Measurements from ENCODE around the gene DOCK8. TPM values are rescaled to one million over a fixed set of nuclear protein-coding genes. Genes with fewer than 3 reads are reported as not detected.

The DOCK8 gene
- total RNA-seq, 1 experiment from 2014 or later: 15.2 TPM

DNA sequence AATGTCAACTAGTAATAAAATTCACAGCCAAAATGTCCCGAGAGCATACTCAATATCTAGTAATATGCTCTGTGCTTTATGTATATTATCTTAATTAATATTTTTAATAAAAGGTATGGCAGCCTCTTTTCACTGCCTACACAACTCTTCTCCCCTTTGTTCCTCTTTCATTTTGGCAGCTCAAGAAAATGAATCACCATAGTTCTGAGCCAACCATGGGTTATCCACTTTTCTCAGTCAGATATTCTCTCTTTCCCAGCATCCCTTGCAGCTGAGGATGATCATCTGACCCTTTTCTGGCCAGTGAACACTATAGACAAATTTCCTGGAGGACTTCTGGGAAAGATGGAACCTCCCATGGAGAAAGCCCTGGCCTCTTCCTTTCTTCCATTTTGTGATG is 8.2 kb upstream of the DOCK8 start:
- intact Hi-C loops (cut with micrococcal nuclease; ENCODE audit: unreplicated experiment): no loop called here
- DNase-seq: no peak
- H3K4me3 ChIP-seq (ENCODE audit: low read depth, low read length): no peak overlapping the region
- Mint-ChIP-seq H3K4me1 (ENCODE audit: low read depth, unreplicated experiment) (no peaks in the 10 kb centered on the region), H3K27me3 (ENCODE audit: insufficient read depth, unreplicated experiment) (no peaks in the 10 kb centered on the region), H3K9me3 (ENCODE audit: unreplicated experiment) (no peaks in the 10 kb centered on the region), H3K36me3 (ENCODE audit: insufficient read depth, unreplicated experiment) (no peaks in the 10 kb centered on the region), H3K27ac (ENCODE audit: unreplicated experiment) (no peak overlapping the region), H3K4me3 (ENCODE audit: unreplicated experiment) (no peak overlapping the region)
- no peaks in the 10 kb centered on the region for H3K9me3 ChIP-seq
- no peaks in the 10 kb centered on the region for H3K36me3 ChIP-seq (ENCODE audit: control insufficient read depth, insufficient read depth, low read length)
- POLR2A ChIA-PET: no interaction called here
- no TSS peak for BruUV-seq (replicated peaks)
- CTCF ChIA-PET: no interaction called here
- no peaks in the 10 kb centered on the region for H3K27me3 ChIP-seq (replicated peaks; ENCODE audit: control insufficient read depth, insufficient read depth, low read length)
- TF ChIP-seq, protein P1, sequence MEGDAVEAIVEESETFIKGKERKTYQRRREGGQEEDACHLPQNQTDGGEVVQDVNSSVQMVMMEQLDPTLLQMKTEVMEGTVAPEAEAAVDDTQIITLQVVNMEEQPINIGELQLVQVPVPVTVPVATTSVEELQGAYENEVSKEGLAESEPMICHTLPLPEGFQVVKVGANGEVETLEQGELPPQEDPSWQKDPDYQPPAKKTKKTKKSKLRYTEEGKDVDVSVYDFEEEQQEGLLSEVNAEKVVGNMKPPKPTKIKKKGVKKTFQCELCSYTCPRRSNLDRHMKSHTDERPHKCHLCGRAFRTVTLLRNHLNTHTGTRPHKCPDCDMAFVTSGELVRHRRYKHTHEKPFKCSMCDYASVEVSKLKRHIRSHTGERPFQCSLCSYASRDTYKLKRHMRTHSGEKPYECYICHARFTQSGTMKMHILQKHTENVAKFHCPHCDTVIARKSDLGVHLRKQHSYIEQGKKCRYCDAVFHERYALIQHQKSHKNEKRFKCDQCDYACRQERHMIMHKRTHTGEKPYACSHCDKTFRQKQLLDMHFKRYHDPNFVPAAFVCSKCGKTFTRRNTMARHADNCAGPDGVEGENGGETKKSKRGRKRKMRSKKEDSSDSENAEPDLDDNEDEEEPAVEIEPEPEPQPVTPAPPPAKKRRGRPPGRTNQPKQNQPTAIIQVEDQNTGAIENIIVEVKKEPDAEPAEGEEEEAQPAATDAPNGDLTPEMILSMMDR (IDR thresholded peaks at IDR 0.05; ENCODE audit: insufficient read depth in 1 of 2, low read depth in 1 of 2, low read length in 1 of 2, severe bottlenecking in 1 of 2, unreplicated experiment in 1 of 2): no peak
- H3K4me1 ChIP-seq: no peaks in the 10 kb centered on the region

DNA sequence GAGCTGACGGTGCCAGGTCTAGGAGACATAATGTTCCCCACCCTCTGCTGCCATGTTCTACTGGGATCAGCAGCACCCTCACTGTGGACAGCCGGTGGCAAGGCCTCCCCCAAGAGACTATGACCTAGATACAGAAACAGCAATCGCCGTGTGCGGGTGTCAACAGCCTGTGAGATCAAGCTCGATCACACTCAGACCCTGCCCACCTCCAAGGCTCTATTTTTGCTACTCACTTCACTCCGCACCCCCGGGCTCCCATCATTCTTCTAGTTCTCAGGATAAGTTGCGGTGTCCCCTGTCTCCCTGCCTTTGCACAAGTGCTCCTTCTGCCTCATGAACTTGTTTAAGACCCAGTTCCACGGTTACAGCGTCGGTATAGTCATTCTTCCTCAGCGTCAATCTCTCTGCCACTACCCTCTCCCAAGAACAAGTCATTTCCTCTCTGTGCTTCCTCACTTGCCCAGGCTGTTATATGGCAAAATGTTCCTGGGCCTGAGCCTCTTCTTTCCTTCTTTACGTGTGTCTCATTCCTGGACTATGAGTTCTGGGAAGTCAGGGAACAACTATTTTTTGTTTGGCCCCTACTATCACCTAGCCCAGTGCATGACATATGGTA is 5.4 kb upstream of the DOCK8 start:
- TF ChIP-seq, protein P1 (IDR thresholded peaks at IDR 0.05; ENCODE audit: insufficient read depth in 1 of 2, low read depth in 1 of 2, low read length in 1 of 2, severe bottlenecking in 1 of 2, unreplicated experiment in 1 of 2): no peak
- no peaks in the 10 kb centered on the region for H3K4me1 ChIP-seq
- CTCF ChIA-PET: no interaction called here
- Mint-ChIP-seq H3K36me3 (ENCODE audit: insufficient read depth, unreplicated experiment) (no peaks in the 10 kb centered on the region), H3K27ac (ENCODE audit: unreplicated experiment) (no peak overlapping the region), H3K27me3 (ENCODE audit: insufficient read depth, unreplicated experiment) (no peaks in the 10 kb centered on the region), H3K4me1 (ENCODE audit: low read depth, unreplicated experiment) (no peaks in the 10 kb centered on the region), H3K9me3 (ENCODE audit: unreplicated experiment) (no peaks in the 10 kb centered on the region), H3K4me3 (ENCODE audit: unreplicated experiment) (no peak overlapping the region)
- no peak for DNase-seq
- no peaks in the 10 kb centered on the region for H3K9me3 ChIP-seq
- no peak overlapping the region for H3K4me3 ChIP-seq (ENCODE audit: low read depth, low read length)
- no TSS peak for BruUV-seq (replicated peaks)
- no peaks in the 10 kb centered on the region for H3K27me3 ChIP-seq (replicated peaks; ENCODE audit: control insufficient read depth, insufficient read depth, low read length)
- POLR2A ChIA-PET: no interaction called here
- no peaks in the 10 kb centered on the region for H3K36me3 ChIP-seq (ENCODE audit: control insufficient read depth, insufficient read depth, low read length)
- intact Hi-C loops (cut with micrococcal nuclease; ENCODE audit: unreplicated experiment): no loop called here

DNA sequence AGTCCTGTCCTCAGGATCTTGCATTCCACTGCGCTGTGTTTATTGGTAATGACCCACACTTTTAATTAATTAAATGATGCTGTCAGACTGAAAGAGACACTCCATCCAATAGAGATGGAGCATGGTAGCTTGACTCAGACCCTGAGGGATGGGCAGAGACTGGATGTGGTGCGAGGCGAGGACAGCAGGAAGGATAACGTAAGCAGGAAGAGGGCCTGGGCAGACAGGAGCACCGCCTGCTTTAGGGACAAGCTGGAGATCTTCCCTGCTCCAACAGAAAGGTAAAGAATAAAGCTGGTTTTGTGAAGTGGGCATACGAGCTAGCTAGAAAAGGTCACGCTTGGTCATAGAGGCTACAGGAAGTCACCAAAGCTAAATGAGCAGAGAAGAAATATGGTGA is 3.6 kb upstream of the DOCK8 start:
- Histone ChIP-seq H3K4me3 (ENCODE audit: low read depth, low read length) (no peak overlapping the region), H3K27me3 (replicated peaks; ENCODE audit: control insufficient read depth, insufficient read depth, low read length) (no peaks in the 10 kb centered on the region), H3K36me3 (ENCODE audit: control insufficient read depth, insufficient read depth, low read length) (no peaks in the 10 kb centered on the region), H3K9me3 (no peaks in the 10 kb centered on the region), H3K4me1 (peaks cover 8% of the 10 kb centered on the region; the same call in 1 of the 2 replicates)
- Mint-ChIP-seq H3K4me1 (ENCODE audit: low read depth, unreplicated experiment) (no peaks in the 10 kb centered on the region), H3K4me3 (ENCODE audit: unreplicated experiment) (no peak overlapping the region), H3K9me3 (ENCODE audit: unreplicated experiment) (no peaks in the 10 kb centered on the region), H3K36me3 (ENCODE audit: insufficient read depth, unreplicated experiment) (no peaks in the 10 kb centered on the region), H3K27ac (ENCODE audit: unreplicated experiment) (no peak overlapping the region), H3K27me3 (ENCODE audit: insufficient read depth, unreplicated experiment) (no peaks in the 10 kb centered on the region)
- CTCF ChIA-PET: no interaction called here
- DNase-seq: no peak
- intact Hi-C loops (cut with micrococcal nuclease; ENCODE audit: unreplicated experiment): no loop called here
- no TSS peak for BruUV-seq (replicated peaks)
- POLR2A ChIA-PET: no interaction called here
- TF ChIP-seq, protein P1 (IDR thresholded peaks at IDR 0.05; ENCODE audit: insufficient read depth in 1 of 2, low read depth in 1 of 2, low read length in 1 of 2, severe bottlenecking in 1 of 2, unreplicated experiment in 1 of 2): no peak

Measured in Caco-2 (cell line).